GM18508 (cell line): ENCODE measurements around the gene NISCH.

ENCODE experiments used
- ATAC-seq: cut with Tn5 transposase; IDR thresholded peaks from one replicate; pipeline ENCODE4 v1.9.1; 2021; ENCODE audit warnings: moderate number of reproducible peaks; ENCODE audit not compliant: insufficient read depth, unreplicated experiment

Gene NISCH

DNA sequence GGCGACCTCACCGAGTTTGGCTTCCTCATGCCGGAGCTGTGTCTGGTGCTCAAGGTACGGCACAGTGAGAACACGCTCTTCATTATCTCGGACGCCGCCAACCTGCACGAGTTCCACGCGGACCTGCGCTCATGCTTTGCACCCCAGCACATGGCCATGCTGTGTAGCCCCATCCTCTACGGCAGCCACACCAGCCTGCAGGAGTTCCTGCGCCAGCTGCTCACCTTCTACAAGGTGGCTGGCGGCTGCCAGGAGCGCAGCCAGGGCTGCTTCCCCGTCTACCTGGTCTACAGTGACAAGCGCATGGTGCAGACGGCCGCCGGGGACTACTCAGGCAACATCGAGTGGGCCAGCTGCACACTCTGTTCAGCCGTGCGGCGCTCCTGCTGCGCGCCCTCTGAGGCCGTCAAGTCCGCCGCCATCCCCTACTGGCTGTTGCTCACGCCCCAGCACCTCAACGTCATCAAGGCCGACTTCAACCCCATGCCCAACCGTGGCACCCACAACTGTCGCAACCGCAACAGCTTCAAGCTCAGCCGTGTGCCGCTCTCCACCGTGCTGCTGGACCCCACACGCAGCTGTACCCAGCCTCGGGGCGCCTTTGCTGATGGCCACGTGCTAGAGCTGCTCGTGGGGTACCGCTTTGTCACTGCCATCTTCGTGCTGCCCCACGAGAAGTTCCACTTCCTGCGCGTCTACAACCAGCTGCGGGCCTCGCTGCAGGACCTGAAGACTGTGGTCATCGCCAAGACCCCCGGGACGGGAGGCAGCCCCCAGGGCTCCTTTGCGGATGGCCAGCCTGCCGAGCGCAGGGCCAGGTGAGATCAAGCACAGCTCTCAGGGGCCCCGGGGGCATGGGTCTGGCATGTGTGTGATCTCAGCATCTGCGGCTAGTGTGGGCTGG, 32.6 kb downstream of the NISCH start:
- no peak for ATAC-seq

DNA sequence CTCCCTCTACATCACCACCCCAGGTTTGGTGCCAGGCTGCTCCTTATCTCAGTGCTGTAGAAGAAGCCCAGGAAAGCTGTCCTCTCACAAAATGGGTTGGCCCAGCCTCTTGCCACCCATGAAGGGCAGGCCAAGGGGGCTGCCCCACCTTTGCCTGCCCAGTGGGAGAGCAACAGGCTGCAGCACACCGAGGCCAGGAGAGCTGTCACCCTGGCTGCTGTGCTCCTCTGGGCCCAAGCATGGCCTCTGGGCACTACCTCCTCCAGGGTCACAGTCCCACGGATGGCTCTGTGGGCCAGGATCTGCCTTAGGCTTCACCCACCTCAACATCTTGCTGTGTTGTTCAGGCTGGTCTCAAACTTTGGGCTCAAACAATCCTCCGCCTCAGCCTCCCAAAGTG, 33.3 kb downstream of the NISCH start:
- no peak for ATAC-seq

DNA sequence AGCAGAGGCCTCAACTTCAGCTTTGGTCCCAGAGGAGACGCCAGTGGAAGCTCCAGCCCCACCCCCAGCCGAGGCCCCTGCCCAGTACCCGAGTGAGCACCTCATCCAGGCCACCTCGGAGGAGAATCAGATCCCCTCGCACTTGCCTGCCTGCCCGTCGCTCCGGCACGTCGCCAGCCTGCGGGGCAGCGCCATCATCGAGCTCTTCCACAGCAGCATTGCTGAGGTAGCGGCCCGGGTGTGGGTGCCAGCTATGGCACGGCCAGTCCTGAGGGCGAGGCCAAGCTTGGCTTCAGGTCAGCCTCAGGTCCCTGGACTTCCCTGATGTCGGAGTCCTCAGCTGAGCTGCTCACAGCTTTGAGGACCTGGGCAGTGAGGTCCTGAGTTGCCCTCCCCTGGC, 34.0 kb downstream of the NISCH start:
- ATAC-seq, result no peak

DNA sequence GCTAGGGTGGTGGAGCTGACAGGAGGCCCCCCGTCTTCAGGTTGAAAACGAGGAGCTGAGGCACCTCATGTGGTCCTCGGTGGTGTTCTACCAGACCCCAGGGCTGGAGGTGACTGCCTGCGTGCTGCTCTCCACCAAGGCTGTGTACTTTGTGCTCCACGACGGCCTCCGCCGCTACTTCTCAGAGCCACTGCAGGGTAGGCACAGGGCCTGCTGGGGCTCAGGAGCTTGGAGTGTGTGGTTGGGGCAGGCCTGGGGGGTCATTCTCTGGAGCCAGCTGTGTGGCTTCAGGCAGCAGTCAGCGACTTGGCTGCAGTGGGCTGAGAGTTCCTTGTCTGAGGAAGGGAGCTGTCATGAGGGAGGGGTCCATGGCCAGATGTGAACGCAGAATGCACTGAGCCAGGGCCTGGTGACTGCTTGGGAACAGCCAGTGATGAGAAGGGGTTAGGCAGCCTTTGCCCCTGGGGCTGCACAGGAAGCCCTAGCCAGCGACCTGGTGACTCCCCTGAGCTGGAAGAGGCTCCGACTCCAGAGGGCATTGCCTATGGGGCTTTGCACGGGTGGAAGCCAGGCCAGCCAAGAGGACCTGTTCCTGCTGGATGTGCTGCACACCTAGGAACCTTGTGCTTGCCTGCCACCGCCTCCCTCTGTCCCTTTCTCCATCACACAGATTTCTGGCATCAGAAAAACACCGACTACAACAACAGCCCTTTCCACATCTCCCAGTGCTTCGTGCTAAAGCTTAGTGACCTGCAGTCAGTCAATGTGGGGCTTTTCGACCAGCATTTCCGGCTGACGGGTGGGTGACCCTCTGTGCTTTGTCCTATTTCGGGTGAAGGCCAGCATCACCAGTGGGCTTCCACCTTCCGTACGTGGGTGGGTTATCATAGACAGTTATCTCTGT, 34.9 kb downstream of the NISCH start:
- ATAC-seq, result no peak

DNA sequence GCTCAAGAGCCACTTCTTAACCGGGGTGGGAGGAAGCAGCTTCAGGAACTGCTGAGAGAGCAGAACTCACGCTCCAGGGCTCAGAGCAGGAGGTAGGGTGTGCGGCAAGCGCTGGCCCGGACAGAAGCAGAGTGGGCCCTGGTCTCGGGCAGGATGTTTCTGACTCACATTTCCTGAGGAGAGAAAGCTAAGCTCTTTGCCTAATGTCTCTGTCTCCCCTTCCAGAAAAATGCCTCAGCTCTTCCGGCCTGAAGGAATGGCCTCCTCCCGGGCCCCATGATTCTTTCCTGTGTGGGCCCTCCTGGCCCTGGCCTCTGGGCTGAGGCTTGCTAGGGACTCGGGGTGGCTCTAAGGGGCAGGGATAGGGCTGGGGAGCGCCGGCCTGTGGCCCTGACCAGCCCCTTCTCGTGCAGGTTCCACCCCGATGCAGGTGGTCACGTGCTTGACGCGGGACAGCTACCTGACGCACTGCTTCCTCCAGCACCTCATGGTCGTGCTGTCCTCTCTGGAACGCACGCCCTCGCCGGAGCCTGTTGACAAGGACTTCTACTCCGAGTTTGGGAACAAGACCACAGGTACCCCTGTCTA, 35.6 kb downstream of the NISCH start:
- no peak for ATAC-seq

DNA sequence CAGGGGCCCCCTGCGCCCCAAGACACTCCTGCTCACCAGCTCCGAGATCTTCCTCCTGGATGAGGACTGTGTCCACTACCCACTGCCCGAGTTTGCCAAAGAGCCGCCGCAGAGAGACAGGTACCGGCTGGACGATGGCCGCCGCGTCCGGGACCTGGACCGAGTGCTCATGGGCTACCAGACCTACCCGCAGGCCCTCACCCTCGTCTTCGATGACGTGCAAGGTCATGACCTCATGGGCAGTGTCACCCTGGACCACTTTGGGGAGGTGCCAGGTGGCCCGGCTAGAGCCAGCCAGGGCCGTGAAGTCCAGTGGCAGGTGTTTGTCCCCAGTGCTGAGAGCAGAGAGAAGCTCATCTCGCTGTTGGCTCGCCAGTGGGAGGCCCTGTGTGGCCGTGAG, 36.7 kb downstream of the NISCH start:
- no peak for ATAC-seq

DNA sequence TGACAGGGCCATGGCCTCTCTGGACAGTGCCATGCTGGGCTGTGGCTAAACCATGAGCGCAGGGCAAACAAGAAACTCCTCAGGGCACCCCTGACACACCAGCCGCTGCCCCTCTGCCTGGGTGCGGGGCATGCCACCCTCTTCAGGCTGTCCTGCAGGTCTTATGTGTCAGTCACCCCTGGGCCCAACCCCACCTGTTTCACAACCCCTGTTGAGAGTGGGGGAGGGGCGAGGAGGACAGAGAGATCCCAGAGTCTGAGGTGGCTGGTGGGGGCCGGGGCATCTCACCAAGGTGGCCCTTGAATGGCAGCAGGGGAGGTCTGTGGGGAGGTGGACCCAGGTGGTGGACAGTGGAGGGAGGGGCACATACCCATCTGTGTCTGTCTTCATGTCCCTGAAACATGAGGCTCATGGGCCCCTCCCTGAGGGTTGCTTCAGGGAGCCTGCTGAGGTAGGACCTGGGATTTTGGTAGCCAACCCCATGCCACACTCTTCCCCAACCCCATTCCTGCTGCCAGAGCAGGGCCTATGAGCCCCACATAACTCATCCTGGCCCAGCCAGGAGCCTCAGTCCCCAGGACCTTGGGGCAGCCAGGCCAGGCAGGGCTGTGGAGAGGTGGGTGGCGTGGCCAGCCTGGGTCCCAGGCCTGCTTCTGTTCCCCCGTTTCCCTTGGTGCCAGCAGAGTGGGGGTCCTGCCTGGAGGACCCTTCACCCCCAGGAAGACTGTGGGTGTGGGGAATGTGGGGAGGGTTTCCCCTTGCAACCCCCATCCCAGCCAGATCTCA, 38.0 kb downstream of the NISCH start:
- ATAC-seq, result no peak

DNA sequence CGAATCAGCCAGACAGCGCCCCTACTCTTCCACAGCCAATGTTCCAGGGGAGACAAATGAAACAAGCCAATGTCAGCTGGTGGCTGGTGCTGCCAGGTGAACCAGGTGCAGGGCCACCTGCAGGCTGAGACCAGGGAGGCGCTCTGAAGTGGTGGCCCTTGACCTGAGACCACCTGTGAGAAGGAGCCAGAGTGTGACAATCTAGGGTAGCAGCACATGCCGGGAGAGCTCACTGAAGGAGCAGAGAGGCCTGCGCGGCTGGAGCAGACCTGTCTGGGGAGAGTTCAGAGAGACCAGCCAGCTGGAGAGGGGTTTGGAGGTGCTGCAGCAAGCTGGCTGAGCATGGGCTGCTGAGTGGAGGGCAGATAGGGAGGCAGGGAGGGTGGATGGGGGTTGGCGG, 39.0 kb downstream of the NISCH start:
- ATAC-seq, result no peak

DNA sequence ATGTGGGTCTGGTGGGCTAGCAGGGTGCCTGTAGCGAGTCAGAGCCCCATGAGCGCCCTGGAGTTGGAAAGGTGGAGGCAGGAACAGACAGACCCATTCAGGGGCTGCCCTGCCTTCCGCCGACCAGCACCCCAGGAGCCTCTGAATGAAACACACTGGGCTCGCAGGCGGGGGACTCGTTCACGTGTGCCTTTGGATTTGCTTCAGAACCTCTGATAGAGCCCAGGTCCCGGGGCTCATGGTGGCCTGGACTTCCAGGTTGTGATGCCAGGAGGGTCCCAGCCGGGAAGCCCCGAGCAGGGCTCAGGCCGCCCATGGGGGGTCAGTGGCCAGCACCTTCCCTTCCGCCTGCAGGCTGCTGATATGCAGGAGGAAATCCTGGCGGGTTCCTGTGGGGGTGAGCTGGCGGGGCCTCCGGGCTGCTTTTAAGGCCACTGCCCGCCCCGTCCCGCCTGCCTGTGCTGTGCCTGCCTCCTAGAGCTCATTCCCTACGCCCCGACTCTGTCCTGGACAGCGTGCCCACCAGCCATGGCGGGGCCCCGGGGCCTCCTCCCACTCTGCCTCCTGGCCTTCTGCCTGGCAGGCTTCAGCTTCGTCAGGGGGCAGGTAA, 39.6 kb downstream of the NISCH start, which contains the start of gene STAB1:
STAB1 (plus strand) TSS at position 453 of the 610 bp plus-strand sequence; CDS start at position 529, 76 bp downstream.
- no peak for ATAC-seq

DNA sequence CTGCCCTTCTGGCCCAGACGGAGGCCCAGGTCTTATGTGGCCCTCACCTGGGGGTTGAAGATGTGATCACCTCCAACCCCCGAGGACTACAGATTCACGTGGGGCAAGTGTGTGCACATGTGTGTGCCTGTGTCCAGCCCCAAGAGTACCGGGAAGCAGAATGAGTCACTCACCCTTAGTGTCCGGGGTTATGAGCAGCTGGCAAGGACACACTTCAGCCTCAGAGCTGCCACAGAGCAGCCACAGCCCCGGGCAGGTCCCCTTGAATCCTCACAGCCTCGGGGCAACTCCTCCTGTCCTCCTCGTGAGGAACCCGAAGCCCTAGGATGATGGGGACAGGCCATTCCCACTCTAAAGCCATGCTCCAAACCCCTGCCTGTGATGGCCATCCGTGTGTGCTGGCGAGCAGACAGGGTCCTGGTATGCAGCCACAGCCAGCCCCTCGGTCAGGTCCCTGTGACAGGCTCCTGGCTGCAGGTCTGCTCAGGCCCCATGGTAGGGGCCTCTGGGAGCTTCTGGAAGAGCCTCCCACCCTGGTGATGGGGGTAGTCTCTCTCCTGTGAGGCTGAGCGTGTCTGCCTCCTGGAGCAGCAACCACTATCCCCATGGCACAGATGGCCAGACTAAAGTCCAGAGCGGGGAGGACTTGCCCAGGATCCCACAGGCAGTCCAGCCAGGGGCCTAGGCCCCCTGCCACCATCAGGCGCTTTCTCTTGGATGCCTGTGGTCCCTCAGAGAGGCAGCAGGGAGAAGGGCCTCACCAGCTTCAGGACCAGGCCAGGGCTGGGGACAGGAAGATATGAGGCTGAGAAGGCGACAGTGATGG, 40.6 kb downstream of the NISCH start:
- ATAC-seq, result no peak

DNA sequence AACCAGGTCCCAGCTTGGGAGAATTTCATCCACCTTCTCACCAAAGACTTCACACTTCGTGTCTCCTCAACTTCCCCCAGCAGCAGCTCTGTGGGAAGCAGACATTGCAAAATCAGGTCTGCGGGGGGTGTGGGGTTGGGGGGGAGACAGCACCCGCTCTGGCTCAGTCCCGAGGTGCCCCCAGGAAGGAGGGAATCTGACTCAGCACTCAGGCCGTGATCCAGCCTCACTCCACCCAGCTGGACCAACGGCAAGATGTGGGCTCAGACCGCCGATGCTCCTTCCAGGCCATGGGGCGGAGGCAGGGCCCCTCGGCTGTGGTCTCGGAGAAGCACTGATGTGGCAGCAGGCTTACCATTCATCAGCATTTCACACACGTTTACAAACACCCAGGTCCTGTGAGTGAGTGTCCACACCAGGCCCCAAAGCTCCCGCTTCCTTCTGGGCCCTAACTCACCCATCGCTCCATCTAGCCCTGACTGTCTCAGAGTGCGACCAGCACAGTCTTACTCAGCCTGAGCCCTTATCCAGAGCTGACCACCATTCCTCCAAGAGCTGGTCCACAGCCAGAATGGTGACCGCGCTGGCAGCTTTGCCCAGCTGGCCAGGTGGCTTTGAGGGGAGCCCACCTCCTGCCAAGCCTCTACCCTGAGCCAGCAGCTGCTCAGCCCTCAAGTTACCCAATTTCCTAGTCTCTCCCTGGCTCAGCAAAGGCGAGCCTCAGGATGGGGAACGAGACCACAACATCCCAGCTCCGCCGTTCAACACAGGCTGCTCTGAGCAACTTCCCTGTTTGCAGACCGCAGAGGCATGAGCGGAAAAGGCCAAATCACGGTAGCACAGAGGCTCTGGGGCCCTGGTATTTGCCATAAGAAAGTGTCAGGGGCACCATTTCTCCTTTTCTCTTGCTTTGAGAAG, 43.0 kb downstream of the NISCH start:
- no peak for ATAC-seq

DNA sequence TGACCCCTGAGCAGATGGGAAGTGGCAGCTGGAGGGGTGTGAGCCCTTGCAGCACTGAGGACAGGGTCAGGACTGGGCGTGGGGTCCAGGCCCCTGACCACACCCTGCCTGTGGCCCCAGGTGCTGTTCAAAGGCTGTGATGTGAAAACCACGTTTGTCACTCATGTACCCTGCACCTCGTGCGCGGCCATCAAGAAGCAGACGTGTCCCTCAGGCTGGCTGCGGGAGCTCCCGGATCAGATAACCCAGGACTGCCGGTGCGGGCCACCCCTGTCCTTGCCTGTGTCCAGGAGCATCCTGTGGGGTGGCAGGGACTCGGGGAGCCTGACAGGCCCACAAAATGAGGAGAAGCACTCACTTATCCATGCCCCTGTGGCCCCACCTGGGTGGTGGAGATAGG, 45.6 kb downstream of the NISCH start:
- no peak for ATAC-seq

DNA sequence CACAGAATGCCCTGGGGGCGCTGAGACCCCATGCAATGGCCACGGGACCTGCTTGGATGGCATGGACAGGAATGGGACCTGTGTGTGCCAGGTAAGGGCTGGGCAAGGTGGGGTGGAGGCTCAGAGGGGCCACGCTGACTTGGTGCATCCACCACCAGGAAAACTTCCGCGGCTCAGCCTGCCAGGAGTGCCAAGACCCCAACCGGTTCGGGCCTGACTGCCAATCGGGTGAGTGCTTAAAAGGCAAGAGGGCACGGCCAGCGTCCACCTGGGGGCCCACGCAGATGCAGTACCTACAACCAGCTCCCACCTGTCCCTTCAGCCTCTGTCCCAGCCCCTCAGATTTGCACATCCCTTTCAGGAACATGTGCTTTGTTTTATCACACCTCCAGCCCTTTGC, 46.6 kb downstream of the NISCH start:
- no peak for ATAC-seq

DNA sequence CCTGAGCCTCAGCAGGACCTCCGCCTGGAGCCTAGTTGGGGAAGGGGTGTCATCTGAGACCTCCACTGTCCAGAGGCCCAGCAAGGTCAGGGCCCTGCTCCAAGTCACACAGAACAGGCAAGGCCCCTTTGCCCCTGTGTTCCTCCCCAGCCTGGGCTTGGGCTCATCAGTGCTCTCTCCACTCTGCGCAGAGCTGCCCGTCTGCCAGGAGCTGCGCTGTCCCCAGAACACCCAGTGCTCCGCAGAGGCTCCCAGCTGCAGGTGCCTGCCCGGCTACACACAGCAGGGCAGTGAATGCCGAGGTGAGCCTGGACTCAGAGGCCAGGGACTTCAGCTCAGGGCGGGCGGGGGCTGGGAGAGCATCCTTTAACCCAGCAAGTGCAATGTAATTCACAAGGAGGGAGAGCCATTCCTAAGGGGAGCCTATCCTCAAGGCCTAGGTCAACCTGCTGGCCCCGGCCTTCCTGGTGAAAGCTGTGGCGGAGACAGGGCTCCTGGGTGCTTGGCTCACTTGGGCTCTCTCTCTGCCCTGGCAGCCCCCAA, 47.5 kb downstream of the NISCH start:
- no peak for ATAC-seq

DNA sequence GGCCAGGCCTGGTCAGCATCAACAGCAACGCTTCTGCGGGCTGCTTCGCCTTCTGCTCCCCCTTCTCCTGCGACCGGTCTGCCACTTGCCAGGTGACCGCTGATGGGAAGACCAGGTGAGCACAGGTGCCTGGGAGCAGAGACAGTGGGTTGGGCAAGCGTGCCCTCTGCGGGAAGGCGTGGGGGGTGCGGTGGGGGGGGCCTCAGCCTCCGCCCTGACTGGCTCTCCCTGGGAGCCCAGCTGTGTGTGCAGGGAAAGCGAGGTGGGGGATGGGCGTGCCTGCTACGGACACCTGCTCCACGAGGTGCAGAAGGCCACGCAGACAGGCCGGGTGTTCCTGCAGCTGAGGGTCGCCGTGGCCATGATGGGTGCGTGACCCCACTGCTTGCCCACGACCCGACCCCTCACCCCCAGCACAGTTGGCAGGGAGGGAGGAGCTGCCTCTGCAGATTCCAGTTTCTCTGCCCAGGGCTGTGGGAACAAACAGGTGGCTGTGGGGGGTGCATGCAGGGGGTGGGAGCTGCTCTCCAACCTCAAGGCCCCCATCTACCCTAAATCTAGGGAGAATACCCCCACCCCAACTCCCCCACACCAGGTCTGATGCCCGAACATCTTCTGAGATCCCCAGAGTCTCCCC, 48.5 kb downstream of the NISCH start:
- no peak for ATAC-seq

DNA sequence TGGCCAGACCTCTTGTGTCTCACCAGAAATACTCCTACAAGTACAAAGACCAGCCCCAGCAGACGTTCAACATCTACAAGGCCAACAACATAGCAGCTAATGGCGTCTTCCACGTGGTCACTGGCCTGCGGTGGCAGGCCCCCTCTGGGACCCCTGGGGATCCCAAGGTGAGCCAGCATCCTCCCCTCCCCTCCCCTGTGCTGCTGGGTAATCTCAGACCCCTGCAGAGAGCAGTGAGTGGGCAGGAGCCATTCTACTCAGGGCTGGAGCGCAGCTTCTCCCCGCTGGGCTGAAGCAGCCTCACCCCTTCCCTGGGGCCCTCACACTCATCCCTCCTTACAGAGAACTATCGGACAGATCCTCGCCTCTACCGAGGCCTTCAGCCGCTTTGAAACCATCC, 49.6 kb downstream of the NISCH start:
- ATAC-seq, result no peak
